GM12891 (cell line): ENCODE results near the gene PASK.
A peak's percentile ranks its signal among the peaks of the same experiment; 100 is the strongest.

ENCODE experiments used
- DNase-seq: peaks from one replicate; pipeline ENCODE4 v3.0.0; 2011; ENCODE audit warnings: low spot score; ENCODE audit not compliant: insufficient read length
- FAIRE-seq: peaks from 2 replicates; lab custom pipeline; 2011; peaks lifted over from hg19 to GRCh38; lab: Jason Lieb, UNC
- PAX5 ChIP-seq: IDR thresholded peaks from 2 replicates; pipeline ENCODE4 v1.6.1; 2011; ENCODE audit warnings: low read length, moderate library complexity, mild to moderate bottlenecking; ENCODE audit not compliant: insufficient read depth, severe bottlenecking
- POLR2A ChIP-seq: IDR thresholded peaks from 2 replicates; pipeline ENCODE4 v1.6.1; 2011; ENCODE audit warnings: low read depth, low read length, control low read depth
- POLR2AphosphoS5 ChIP-seq: IDR thresholded peaks from 2 replicates; pipeline ENCODE4 v1.6.1; 2011; ENCODE audit warnings: low read depth, low read length, control low read depth
- POU2F2 ChIP-seq: IDR thresholded peaks from 2 replicates; pipeline ENCODE4 v1.6.1; 2011; ENCODE audit warnings: low read depth, mild to moderate bottlenecking, control low read depth, low read length, moderate library complexity
- SPI1 ChIP-seq: IDR thresholded peaks from 2 replicates; pipeline ENCODE4 v1.6.1; 2011; ENCODE audit warnings: low read depth, low read length, control low read depth
- TAF1 ChIP-seq: IDR thresholded peaks from 2 replicates; pipeline ENCODE4 v1.6.1; 2011; ENCODE audit warnings: low read depth, low read length, control low read depth

Gene PASK

DNA sequence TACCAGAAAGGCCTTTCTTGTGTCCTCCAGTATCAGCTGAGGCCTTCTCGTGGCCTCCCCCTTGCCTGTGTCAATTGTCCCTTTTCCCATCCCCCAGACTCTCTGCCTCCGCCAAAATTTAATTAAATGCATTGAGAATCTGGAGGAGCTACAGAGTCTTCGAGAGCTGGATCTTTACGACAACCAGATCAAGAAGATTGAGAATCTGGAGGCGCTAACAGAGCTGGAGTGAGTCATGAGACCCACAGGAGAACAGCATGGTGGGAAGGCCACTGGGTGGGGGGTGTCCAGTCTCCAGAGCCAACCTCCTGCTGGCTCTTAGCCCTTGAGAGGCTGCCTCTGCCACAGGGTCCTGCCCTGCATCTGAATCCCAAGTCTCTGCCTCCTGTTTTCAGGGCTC is 9.8 kb upstream of the PASK start:
- no peak for DNase-seq
- no peak for FAIRE-seq

DNA sequence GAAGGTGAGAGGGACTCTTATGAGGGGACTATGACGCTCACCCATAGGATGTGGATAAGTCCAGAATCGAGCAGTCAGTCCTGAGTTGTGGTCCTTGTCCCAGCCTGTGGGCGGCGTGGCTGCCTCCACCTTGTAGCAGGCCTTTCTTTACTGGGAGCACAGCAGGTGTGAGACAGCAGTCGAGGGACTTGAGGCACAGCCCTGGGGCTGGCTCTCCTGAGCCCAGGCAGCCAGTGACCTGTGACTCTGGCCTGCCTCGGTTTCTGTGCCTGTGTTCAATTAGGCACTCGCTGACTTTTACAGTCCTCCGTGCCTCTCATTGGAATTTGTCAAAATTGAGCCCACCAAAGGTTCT is 9.3 kb upstream of the PASK start:
- FAIRE-seq (no peak), DNase-seq (no peak)
- TF ChIP-seq PAX5 (no peak), TAF1 (no peak), POU2F2 (no peak), SPI1 (no peak), POLR2AphosphoS5 (no peak), POLR2A (no peak)

More for the DNA sequence above, 9.8 kb upstream of the PASK start:
- TF ChIP-seq POLR2A = no peak
- TF ChIP-seq PAX5 = no peak
- TF ChIP-seq POLR2AphosphoS5 = no peak
- no peak for TF ChIP-seq SPI1

GRCh38 chr2:241157841-241158545 is 8.7 kb upstream of the PASK start:
- TF ChIP-seq TAF1 = no peak
- no peak for TF ChIP-seq SPI1
- no peak for TF ChIP-seq PAX5
- TF ChIP-seq POLR2AphosphoS5 = no peak
- TF ChIP-seq POU2F2 = no peak
- TF ChIP-seq POLR2A = no peak
- DNase-seq (no peak), FAIRE-seq (no peak)

DNA sequence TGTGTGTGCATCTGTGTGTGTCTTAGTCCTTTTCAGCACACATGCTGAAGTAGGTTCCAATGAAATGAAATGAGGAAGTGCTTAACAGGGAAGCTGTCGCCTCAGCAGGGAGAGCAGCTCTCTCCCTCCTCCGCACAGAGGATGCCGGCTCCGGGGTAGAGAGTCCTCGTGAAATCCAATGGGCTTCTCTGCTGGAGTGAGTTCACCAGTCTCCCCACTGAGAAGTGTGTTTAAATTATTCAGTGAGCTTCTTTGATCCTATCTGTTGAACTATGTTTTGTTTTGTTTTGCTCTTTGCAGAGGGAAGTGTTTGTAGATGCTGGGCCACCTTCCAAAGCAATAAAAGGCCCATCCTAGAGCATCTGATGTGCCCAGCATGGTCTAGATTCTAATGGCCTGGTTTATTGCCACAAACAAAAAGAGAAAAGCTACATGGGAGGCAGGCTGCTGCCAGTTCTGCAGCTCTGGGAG is 7.7 kb upstream of the PASK start:
- no peak for TF ChIP-seq PAX5
- TF ChIP-seq SPI1 = peak; percentile 79
- FAIRE-seq (no peak), DNase-seq (no peak)

DNA sequence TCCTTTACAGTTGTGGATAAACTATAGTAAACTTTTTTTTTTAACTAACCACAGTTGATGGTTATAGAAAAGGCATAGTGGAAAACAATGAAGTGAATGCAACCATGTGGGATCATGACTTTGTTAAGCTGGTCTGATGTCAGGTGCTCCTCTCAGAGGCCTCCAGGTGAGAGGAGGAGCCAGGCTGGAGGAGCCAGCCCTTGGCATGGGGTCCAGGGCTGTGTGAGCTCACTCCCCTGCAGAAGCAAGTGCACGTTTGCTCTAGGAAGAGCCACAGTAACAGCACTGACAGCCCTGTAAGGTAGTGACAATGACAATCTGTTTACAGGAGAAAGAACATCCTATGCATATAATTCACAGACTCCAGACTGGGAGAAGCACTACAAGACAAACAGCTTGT is 6.7 kb upstream of the PASK start:
- DNase-seq (no peak), FAIRE-seq (no peak)
- TF ChIP-seq PAX5 = no peak
- no peak for TF ChIP-seq TAF1
- TF ChIP-seq POU2F2 = no peak
- no peak for TF ChIP-seq SPI1
- TF ChIP-seq POLR2AphosphoS5 = no peak
- no peak for TF ChIP-seq POLR2A

DNA sequence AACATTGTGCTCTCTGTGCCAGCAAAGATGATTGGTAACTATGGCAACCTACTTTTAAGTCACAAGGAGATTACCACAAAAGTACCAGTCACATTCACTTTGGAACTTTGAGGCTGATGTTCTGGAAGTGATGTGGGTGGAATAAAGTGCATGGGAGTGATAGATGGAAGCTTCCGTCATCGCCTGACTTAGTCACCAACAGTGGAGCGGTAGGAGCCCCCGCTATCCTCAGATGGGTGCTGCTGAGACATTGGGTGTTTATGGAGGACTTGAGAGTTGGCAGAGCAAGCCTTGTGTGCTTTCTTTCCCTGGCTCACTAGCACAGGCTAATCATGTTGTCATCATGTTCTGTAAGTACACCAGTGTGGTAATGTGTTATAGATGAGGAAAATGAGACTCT is 5.6 kb upstream of the PASK start:
- no peak for FAIRE-seq
- no peak for DNase-seq
- TF ChIP-seq POU2F2 = no peak

- no peak for FAIRE-seq
- no peak for TF ChIP-seq SPI1
- no peak for TF ChIP-seq POU2F2
- no peak for TF ChIP-seq TAF1
- TF ChIP-seq POLR2A = no peak
- no peak for TF ChIP-seq POLR2AphosphoS5
- no peak for TF ChIP-seq PAX5
These were observed 4.3 kb upstream of the PASK start for GRCh38 chr2:241153616-241154015.

GRCh38 chr2:241151934-241152660 is 2.8 kb upstream of the PASK start:
- no peak for TF ChIP-seq PAX5
- TF ChIP-seq TAF1 = no peak
- TF ChIP-seq POLR2A = no peak
- no peak for TF ChIP-seq SPI1
- no peak for TF ChIP-seq POU2F2
- FAIRE-seq (peak; percentile 35), DNase-seq (no peak)

More at GRCh38 chr2:241153616-241154015, 4.3 kb upstream of the PASK start:
- DNase-seq = no peak

- FAIRE-seq (no peak), DNase-seq (no peak)
- TF ChIP-seq POU2F2 = no peak
These were observed 1.6 kb upstream of the PASK start for GRCh38 chr2:241150660-241151530.

GRCh38 chr2:241149925-241150659 is 820 bp upstream of the PASK start, which contains the start of gene PPP1R7:
Gene PPP1R7, plus strand, starts transcription at chr2:241150467. Its CDS starts 29 bp downstream, at chr2:241150496.
- 0 out of 2 replicates have a peak, but pooled peaks have one; percentile 2 for TF ChIP-seq POU2F2
- TF ChIP-seq POLR2A = peak; percentile 63
- peak; percentile 87 for TF ChIP-seq TAF1
- peak; percentile 81 for TF ChIP-seq SPI1
- no peak for TF ChIP-seq POLR2AphosphoS5
- TF ChIP-seq PAX5 = no peak
- DNase-seq (peak; percentile 99), FAIRE-seq (peak; percentile 99)
